ENCODE measurements around the gene GAREM1.
"Not testable (repeated sequence)": the region's sequence is repeated elsewhere in the genome, so short reads cannot be mapped to it uniquely, and the experiment has no call there.

Gene GAREM1

GRCh38 chr18:32502014-32502413 lies 31.3 kb upstream of the GAREM1 start:
- H3K36me3 ChIP-seq (replicated peaks in 1 of 2; ENCODE audit: control insufficient read depth in 2 of 2, insufficient read depth in 2 of 2, low read length in 2 of 2) = no peaks in the 10 kb centered on the region
- no peaks in the 10 kb centered on the region for H3K79me1 ChIP-seq (ENCODE audit: low read depth, low read length)
- no peak overlapping the region for H4K8ac ChIP-seq (ENCODE audit: low read depth, low read length)
- no peak overlapping the region for H3K18ac ChIP-seq (ENCODE audit: low read length)
- H3K9me3 ChIP-seq (replicated peaks in 1 of 2; ENCODE audit: control insufficient read depth in 2 of 2, insufficient read depth in 1 of 2, low read depth in 1 of 2, low read length in 2 of 2) = peaks cover 0 to 3% of the 10 kb centered on the region in 2 donors
- H2BK15ac ChIP-seq (ENCODE audit: low read length) = no peak overlapping the region
- no peak overlapping the region for H2AFZ ChIP-seq (ENCODE audit: low read length)
- H3K27ac ChIP-seq (replicated peaks; ENCODE audit: low read length) = no peak overlapping the region
- H3K4me1 ChIP-seq (ENCODE audit: control insufficient read depth in 2 of 2, insufficient read depth in 1 of 2, low read depth in 1 of 2, low read length in 2 of 2) = no peaks in the 10 kb centered on the region
- H2AK5ac ChIP-seq (ENCODE audit: low read depth, low read length) = no peak overlapping the region
- no peak overlapping the region for H2BK120ac ChIP-seq (ENCODE audit: low read depth, low read length)
- H2BK5ac ChIP-seq (ENCODE audit: low read length) = no peak overlapping the region
- no peak overlapping the region for H4K91ac ChIP-seq (ENCODE audit: low read depth, low read length, poor library complexity)
- H3K4me3 ChIP-seq (ENCODE audit: low read length in 2 of 2) = no peak overlapping the region
- WGBS, 2 donors (ENCODE audit: extremely low coverage in 2 of 2, insufficient read length in 2 of 2, insufficient replicate concordance in 1 of 2) = no CpG with 5 or more reads among the region's 4 CpGs
- no peak overlapping the region for H3K14ac ChIP-seq (ENCODE audit: low read length)
- no peak overlapping the region for H2BK12ac ChIP-seq (ENCODE audit: low read length)
- no peak overlapping the region for H3K9ac ChIP-seq (ENCODE audit: low read depth, low read length, poor library complexity)
- no peaks in the 10 kb centered on the region for H3K27me3 ChIP-seq (ENCODE audit: control insufficient read depth in 3 of 3, insufficient read depth in 3 of 3, low read depth in 1 of 3, low read length in 3 of 3)
- H3K4ac ChIP-seq (ENCODE audit: low read length) = no peak overlapping the region
- H3K4me2 ChIP-seq (ENCODE audit: insufficient read depth, low read length, poor library complexity, severe bottlenecking) = no peak overlapping the region
- DNase-seq (ENCODE audit: low spot score) = no peak
- H3K23ac ChIP-seq (ENCODE audit: low read depth, low read length, poor library complexity) = no peak overlapping the region

- not testable (repeated sequence) for H3K36me3 ChIP-seq (replicated peaks in 1 of 2; ENCODE audit: control insufficient read depth in 2 of 2, insufficient read depth in 2 of 2, low read length in 2 of 2); H2BK12ac ChIP-seq (ENCODE audit: low read length); H3K4ac ChIP-seq (ENCODE audit: low read length); H3K14ac ChIP-seq (ENCODE audit: low read length); H2BK15ac ChIP-seq (ENCODE audit: low read length); H3K79me1 ChIP-seq (ENCODE audit: low read depth, low read length); H3K23ac ChIP-seq (ENCODE audit: low read depth, low read length, poor library complexity); H2BK5ac ChIP-seq (ENCODE audit: low read length); H3K27me3 ChIP-seq (ENCODE audit: control insufficient read depth in 3 of 3, insufficient read depth in 3 of 3, low read depth in 1 of 3, low read length in 3 of 3); H2BK120ac ChIP-seq (ENCODE audit: low read depth, low read length); H2AK5ac ChIP-seq (ENCODE audit: low read depth, low read length); H3K4me3 ChIP-seq (ENCODE audit: low read length in 2 of 2); H3K27ac ChIP-seq (replicated peaks; ENCODE audit: low read length); H3K4me1 ChIP-seq (ENCODE audit: control insufficient read depth in 2 of 2, insufficient read depth in 1 of 2, low read depth in 1 of 2, low read length in 2 of 2); H2AFZ ChIP-seq (ENCODE audit: low read length); DNase-seq (ENCODE audit: low spot score); H3K4me2 ChIP-seq (ENCODE audit: insufficient read depth, low read length, poor library complexity, severe bottlenecking); H4K8ac ChIP-seq (ENCODE audit: low read depth, low read length); H3K9me3 ChIP-seq (replicated peaks in 1 of 2; ENCODE audit: control insufficient read depth in 2 of 2, insufficient read depth in 1 of 2, low read depth in 1 of 2, low read length in 2 of 2); H3K9ac ChIP-seq (ENCODE audit: low read depth, low read length, poor library complexity); H3K18ac ChIP-seq (ENCODE audit: low read length); H4K91ac ChIP-seq (ENCODE audit: low read depth, low read length, poor library complexity)
- no CpG with 5 or more reads among the region's 2 CpGs for WGBS, 2 donors (ENCODE audit: extremely low coverage in 2 of 2, insufficient read length in 2 of 2, insufficient replicate concordance in 1 of 2)
These were observed 30.6 kb upstream of the GAREM1 start for GRCh38 chr18:32501242-32501641.

DNA sequence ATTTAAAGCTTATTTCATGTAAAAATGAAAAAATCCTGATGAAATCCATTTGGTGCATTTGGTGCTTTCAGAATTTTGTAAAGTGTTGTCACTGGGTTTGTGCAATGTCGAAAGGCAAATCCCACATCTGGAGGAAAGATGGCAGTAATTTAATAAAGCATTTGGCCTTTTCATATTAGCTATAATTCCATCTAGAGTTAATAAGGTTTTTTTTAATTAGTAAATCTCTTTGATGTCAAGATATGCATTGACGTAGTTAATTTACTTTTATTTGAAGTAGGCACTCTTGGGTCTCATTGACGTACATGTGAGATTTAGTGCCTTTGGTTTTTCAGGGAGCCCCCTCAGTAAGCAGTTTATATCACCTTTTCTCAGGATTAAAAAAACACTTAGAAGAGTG lies 12.3 kb upstream of the GAREM1 start:
- H2AFZ ChIP-seq (ENCODE audit: low read length) = no peak overlapping the region
- DNase-seq (ENCODE audit: low spot score) = no peak
- no peak overlapping the region for H3K4ac ChIP-seq (ENCODE audit: low read length)
- no peak overlapping the region for H2BK12ac ChIP-seq (ENCODE audit: low read length)
- no peaks in the 10 kb centered on the region for H3K36me3 ChIP-seq (replicated peaks in 1 of 2; ENCODE audit: control insufficient read depth in 2 of 2, insufficient read depth in 2 of 2, low read length in 2 of 2)
- no peak overlapping the region for H2BK120ac ChIP-seq (ENCODE audit: low read depth, low read length)
- H3K4me2 ChIP-seq (ENCODE audit: insufficient read depth, low read length, poor library complexity, severe bottlenecking) = no peak overlapping the region
- H3K79me1 ChIP-seq (ENCODE audit: low read depth, low read length) = no peaks in the 10 kb centered on the region
- WGBS, 2 donors (ENCODE audit: extremely low coverage in 2 of 2, insufficient read length in 2 of 2, insufficient replicate concordance in 1 of 2) = no CpG with 5 or more reads among the region's 3 CpGs
- H3K27ac ChIP-seq (replicated peaks; ENCODE audit: low read length) = no peak overlapping the region
- no peak overlapping the region for H2BK15ac ChIP-seq (ENCODE audit: low read length)
- no peak overlapping the region for H4K8ac ChIP-seq (ENCODE audit: low read depth, low read length)
- peaks cover 0 to 2% of the 10 kb centered on the region in 2 donors for H3K4me1 ChIP-seq (ENCODE audit: control insufficient read depth in 2 of 2, insufficient read depth in 1 of 2, low read depth in 1 of 2, low read length in 2 of 2)
- peaks cover 0 to 5% (median 0%) of the 10 kb centered on the region in 3 experiments for H3K27me3 ChIP-seq (ENCODE audit: control insufficient read depth in 3 of 3, insufficient read depth in 3 of 3, low read depth in 1 of 3, low read length in 3 of 3)
- no peak overlapping the region for H3K9ac ChIP-seq (ENCODE audit: low read depth, low read length, poor library complexity)
- H3K18ac ChIP-seq (ENCODE audit: low read length) = no peak overlapping the region
- no peak overlapping the region for H2BK5ac ChIP-seq (ENCODE audit: low read length)
- no peak overlapping the region for H3K14ac ChIP-seq (ENCODE audit: low read length)
- no peak overlapping the region for H4K91ac ChIP-seq (ENCODE audit: low read depth, low read length, poor library complexity)
- no peaks in the 10 kb centered on the region for H3K9me3 ChIP-seq (replicated peaks in 1 of 2; ENCODE audit: control insufficient read depth in 2 of 2, insufficient read depth in 1 of 2, low read depth in 1 of 2, low read length in 2 of 2)
- H3K4me3 ChIP-seq (ENCODE audit: low read length in 2 of 2) = no peak overlapping the region
- no peak overlapping the region for H3K23ac ChIP-seq (ENCODE audit: low read depth, low read length, poor library complexity)
- no peak overlapping the region for H2AK5ac ChIP-seq (ENCODE audit: low read depth, low read length)

GRCh38 chr18:32482117-32482516 lies 11.4 kb upstream of the GAREM1 start:
- WGBS, 2 donors (ENCODE audit: extremely low coverage in 2 of 2, insufficient read length in 2 of 2, insufficient replicate concordance in 1 of 2) = no CpG with 5 or more reads among the region's 2 CpGs
- no peak overlapping the region for H3K14ac ChIP-seq (ENCODE audit: low read length)
- H2BK5ac ChIP-seq (ENCODE audit: low read length) = no peak overlapping the region
- no peaks in the 10 kb centered on the region for H3K9me3 ChIP-seq (replicated peaks in 1 of 2; ENCODE audit: control insufficient read depth in 2 of 2, insufficient read depth in 1 of 2, low read depth in 1 of 2, low read length in 2 of 2)
- H4K8ac ChIP-seq (ENCODE audit: low read depth, low read length) = no peak overlapping the region
- no peak overlapping the region for H3K9ac ChIP-seq (ENCODE audit: low read depth, low read length, poor library complexity)
- no peak overlapping the region for H2BK120ac ChIP-seq (ENCODE audit: low read depth, low read length)
- H2AK5ac ChIP-seq (ENCODE audit: low read depth, low read length) = no peak overlapping the region
- no peak overlapping the region for H3K4ac ChIP-seq (ENCODE audit: low read length)
- H3K4me3 ChIP-seq (ENCODE audit: low read length in 2 of 2) = no peak overlapping the region
- H3K18ac ChIP-seq (ENCODE audit: low read length) = no peak overlapping the region
- DNase-seq (ENCODE audit: low spot score) = no peak
- H3K4me1 ChIP-seq (ENCODE audit: control insufficient read depth in 2 of 2, insufficient read depth in 1 of 2, low read depth in 1 of 2, low read length in 2 of 2) = peaks cover 0 to 2% of the 10 kb centered on the region in 2 donors
- H3K23ac ChIP-seq (ENCODE audit: low read depth, low read length, poor library complexity) = no peak overlapping the region
- no peaks in the 10 kb centered on the region for H3K79me1 ChIP-seq (ENCODE audit: low read depth, low read length)
- no peak overlapping the region for H2BK12ac ChIP-seq (ENCODE audit: low read length)
- no peak overlapping the region for H2AFZ ChIP-seq (ENCODE audit: low read length)
- no peak overlapping the region for H3K4me2 ChIP-seq (ENCODE audit: insufficient read depth, low read length, poor library complexity, severe bottlenecking)
- H4K91ac ChIP-seq (ENCODE audit: low read depth, low read length, poor library complexity) = no peak overlapping the region
- H3K27ac ChIP-seq (replicated peaks; ENCODE audit: low read length) = no peak overlapping the region
- peaks cover 0 to 5% (median 0%) of the 10 kb centered on the region in 3 experiments for H3K27me3 ChIP-seq (ENCODE audit: control insufficient read depth in 3 of 3, insufficient read depth in 3 of 3, low read depth in 1 of 3, low read length in 3 of 3)
- H3K36me3 ChIP-seq (replicated peaks in 1 of 2; ENCODE audit: control insufficient read depth in 2 of 2, insufficient read depth in 2 of 2, low read length in 2 of 2) = no peaks in the 10 kb centered on the region
- no peak overlapping the region for H2BK15ac ChIP-seq (ENCODE audit: low read length)

Data from neuronal stem cell (in vitro differentiated cells).